Gastrocnemius medialis (tissue), 4 donors: Measurements from ENCODE around the gene SHISA6. TPM values are rescaled to one million over a fixed set of nuclear protein-coding genes. Genes with fewer than 3 reads are reported as not detected.

Experiments used
- ATAC-seq, 2 donors: fragments of 150-250 bp; one replicate each; pipeline ENCODE4 v1.9.1; 2016
- DNase-seq, 2 donors: peaks; one replicate each; pipeline ENCODE4 v3.0.0-alpha.2; 2019
- H3K27ac ChIP-seq, 4 donors: fragments of 200-600 bp; sonication (generic); 1 replicate in 1 of 4; 2 replicates in 3 of 4; pipeline ENCODE4 v1.5.1; 2016 to 2018; ENCODE audit warnings: mild to moderate bottlenecking in 2 of 4, moderate library complexity in 1 of 4
- H3K27me3 ChIP-seq, 3 donors: fragments of 200-600 bp; sonication (generic) in 2 of 3; 1 replicate in 1 of 3; 2 replicates in 2 of 3; pipeline versions ENCODE4 v1.5.1 to v1.6.0; 2016 to 2019; ENCODE audit warnings: mild to moderate bottlenecking in 1 of 3, moderate library complexity in 1 of 3
- H3K36me3 ChIP-seq, 2 donors: fragments of 200-600 bp; sonication (generic) in 1 of 2; one replicate each; pipeline ENCODE4 v1.5.1; 2017 to 2018
- H3K4me1 ChIP-seq, 2 donors: fragments of 200-600 bp; sonication (generic) in 1 of 2; one replicate each; pipeline ENCODE4 v1.5.1; 2016 to 2017; ENCODE audit warnings: mild to moderate bottlenecking in 2 of 2
- H3K4me3 ChIP-seq, 4 donors: fragments of 200-600 bp; sonication (generic) in 3 of 4; 1 replicate in 1 of 4; 2 replicates in 3 of 4; pipeline ENCODE4 v1.5.1; 2016 to 2019; ENCODE audit warnings: mild to moderate bottlenecking in 2 of 4
- H3K9me3 ChIP-seq, 3 donors: fragments of 200-600 bp; sonication (generic) in 2 of 3; 1 replicate in 1 of 3; 2 replicates in 2 of 3; pipeline ENCODE4 v1.5.1; 2016 to 2019
- CTCF ChIP-seq, 5 experiments: fragments of 450-650 bp in 3 of 5; fragments of 200-600 bp in 2 of 5; sonication (generic) in 2 of 5; IDR thresholded peaks in 4 of 5; conservative IDR thresholded peaks in 1 of 5; 1 replicate in 4 of 5; 2 replicates in 1 of 5; pipeline ENCODE4 v1.5.1; 2016 to 2019; ENCODE audit warnings: antibody characterized with exemption in 5 of 5, mild to moderate bottlenecking in 3 of 5, moderate library complexity in 3 of 5
- POLR2A ChIP-seq, 2 donors: fragments of 450-650 bp; IDR thresholded peaks; one replicate each; pipeline ENCODE4 v1.6.1; 2017; ENCODE audit warnings: antibody characterized with exemption in 2 of 2, mild to moderate bottlenecking in 2 of 2, moderate library complexity in 2 of 2
- in situ Hi-C, 4 donors: fragments of 200-750 bp; cut with MboI; loops; one replicate each; pipeline versions ENCODE4 v1.15.0 to v1.8.0; 2017; ENCODE audit warnings: low sequenced_read_pairs in 4 of 4
- intact Hi-C: fragments of 100-400 bp; cut with DNase I; formaldehyde crosslinking; loops from one replicate; pipeline ENCODE4 v1.15.1; 2023; ENCODE audit warnings: low total_unique reads
- total RNA-seq, 4 donors: library from RNA; depleted of rRNA; stranded (reverse); fragments of >200 nt; gene quantifications; one replicate each; pipeline versions ENCODE4 v1.1.0 to v1.2.3, GENCODE V29; 2016

SHISA6 gene
- total RNA-seq, 4 donors from 2014 or later: 0.19 to 0.46 (median 0.31) TPM

GRCh38 chr17:11612956-11613355 is 371.9 kb downstream of the SHISA6 start:
- H3K27me3 ChIP-seq: no peaks in the 10 kb centered on the region
- no peak overlapping the region for H3K27ac ChIP-seq
- H3K36me3 ChIP-seq: no peaks in the 10 kb centered on the region
- no peak for ATAC-seq
- intact Hi-C loops: no loop called here
- H3K4me1 ChIP-seq: no peaks in the 10 kb centered on the region
- no peak overlapping the region for H3K4me3 ChIP-seq
- in situ Hi-C loops: loop anchor here in 2 of 4 donors (25.0 kb wide), 1 partner anchor 101 kb away; no protein-coding TSS in a partner anchor
- H3K9me3 ChIP-seq: no peaks in the 10 kb centered on the region
- no peak for DNase-seq
- TF ChIP-seq POLR2A (IDR thresholded peaks at IDR 0.05) (no peak), CTCF (IDR thresholded peaks at IDR 0.05 in 4 of 5, conservative IDR thresholded peaks at IDR 0.05 in 1 of 5) (no peak)
